ENCODE measurements around the gene RAB14. TPM values are rescaled to one million over a fixed set of nuclear protein-coding genes. Genes with fewer than 3 reads are reported as not detected.

RAB14 gene
- polyA plus RNA-seq (2011; rRNA removed): 18.3 and 20.0 TPM in 2 replicates
- polyA minus RNA-seq (2011; rRNA and poly(A)+ RNA removed): 6.8 and 14.2 TPM in 2 replicates

DNA sequence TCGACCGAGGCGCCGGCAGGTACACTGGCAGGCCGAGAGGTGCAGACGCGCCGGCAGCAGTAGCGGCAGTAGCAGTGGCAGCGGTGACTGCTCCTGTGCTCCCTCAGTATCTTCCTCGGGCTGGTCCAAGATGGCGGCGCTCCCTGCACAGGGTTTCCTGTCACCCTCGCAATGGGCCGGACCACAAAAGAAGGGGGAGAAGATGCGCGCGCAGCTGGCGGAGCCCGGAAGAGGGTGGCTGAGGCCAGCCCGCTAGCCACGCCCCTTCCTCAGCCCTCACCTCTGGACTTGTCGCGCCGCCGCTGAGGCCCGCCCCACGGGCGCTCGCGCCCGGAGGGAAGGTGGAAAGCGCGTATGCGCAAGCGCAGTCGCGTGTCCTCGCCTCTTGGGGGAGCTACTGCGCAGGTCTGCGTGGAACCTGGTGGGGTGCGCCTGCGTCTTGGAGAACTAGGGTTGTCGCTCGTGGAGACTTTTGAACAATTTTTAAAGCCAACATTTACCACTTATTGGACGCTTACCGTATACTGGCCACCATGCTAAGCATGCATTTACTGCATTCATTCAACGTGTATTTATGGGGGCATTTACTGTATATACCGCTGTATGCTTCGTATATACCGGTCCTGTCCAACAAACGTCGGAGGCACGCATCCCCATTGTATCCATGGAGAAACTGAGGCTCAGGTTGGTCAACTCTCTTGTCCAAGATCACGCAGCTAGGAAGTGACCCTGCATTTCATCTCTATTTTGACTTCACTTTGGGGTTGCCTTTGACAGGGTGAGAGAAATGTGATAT is at the start of gene RAB14:
Gene RAB14, minus strand, starts transcription at position 132 of the 796 bp plus-strand sequence. CDS start 8,457 bp downstream, outside the sequence.
- TF ChIP-seq, protein P1, sequence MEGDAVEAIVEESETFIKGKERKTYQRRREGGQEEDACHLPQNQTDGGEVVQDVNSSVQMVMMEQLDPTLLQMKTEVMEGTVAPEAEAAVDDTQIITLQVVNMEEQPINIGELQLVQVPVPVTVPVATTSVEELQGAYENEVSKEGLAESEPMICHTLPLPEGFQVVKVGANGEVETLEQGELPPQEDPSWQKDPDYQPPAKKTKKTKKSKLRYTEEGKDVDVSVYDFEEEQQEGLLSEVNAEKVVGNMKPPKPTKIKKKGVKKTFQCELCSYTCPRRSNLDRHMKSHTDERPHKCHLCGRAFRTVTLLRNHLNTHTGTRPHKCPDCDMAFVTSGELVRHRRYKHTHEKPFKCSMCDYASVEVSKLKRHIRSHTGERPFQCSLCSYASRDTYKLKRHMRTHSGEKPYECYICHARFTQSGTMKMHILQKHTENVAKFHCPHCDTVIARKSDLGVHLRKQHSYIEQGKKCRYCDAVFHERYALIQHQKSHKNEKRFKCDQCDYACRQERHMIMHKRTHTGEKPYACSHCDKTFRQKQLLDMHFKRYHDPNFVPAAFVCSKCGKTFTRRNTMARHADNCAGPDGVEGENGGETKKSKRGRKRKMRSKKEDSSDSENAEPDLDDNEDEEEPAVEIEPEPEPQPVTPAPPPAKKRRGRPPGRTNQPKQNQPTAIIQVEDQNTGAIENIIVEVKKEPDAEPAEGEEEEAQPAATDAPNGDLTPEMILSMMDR (IDR thresholded peaks at IDR 0.05; ENCODE audit: insufficient read depth, low read depth, low read length): peak; percentile 74
- POLR2A ChIA-PET: interaction anchor here (0.6 to 1.0 kb wide), 3 partner anchors 10 to 189 kb away, joined by 3 to 16 read pairs (median 5); no protein-coding TSS in a partner anchor
- Histone ChIP-seq H3K4me3 (ENCODE audit: low read depth, low read length) (peak within 1 kb of the TSS; percentile 98), H3K27me3 (ENCODE audit: control insufficient read depth, insufficient read depth, low read length) (no peaks in the 10 kb centered on the region), H3K36me3 (ENCODE audit: control insufficient read depth, insufficient read depth, low read length) (no peaks in the 10 kb centered on the region)
- CTCF ChIA-PET: interaction anchor here (0.6 to 2.0 kb wide), 6 partner anchors 9 to 197 kb away, joined by 3 to 10 read pairs (median 6); no protein-coding TSS in a partner anchor
- DNase-seq (ENCODE audit: low read depth): peak; percentile 89

DNA sequence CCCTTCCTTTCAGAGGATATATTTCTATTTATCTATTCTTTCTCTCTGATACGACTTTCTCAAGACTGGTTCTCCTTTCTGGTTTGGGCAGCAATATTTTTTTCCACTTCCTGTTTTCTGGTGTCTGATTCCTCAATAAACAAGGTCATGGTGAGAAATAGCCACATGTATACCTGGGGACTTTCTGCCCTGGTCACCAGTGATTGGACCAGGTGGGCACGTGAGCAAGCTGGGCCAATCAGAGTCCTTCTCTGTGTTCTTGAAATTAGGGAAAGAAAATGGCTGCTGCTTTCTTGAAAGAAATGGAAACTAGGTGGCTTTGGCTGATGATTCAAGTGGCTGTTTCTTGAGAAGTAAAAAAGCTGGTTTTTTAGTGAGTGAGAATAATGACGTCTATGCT is 47.9 kb upstream of the RAB14 start:
- Histone ChIP-seq H3K4me3 (ENCODE audit: low read depth, low read length) (no peak overlapping the region), H3K36me3 (ENCODE audit: control insufficient read depth, insufficient read depth, low read length) (no peaks in the 10 kb centered on the region), H3K27me3 (ENCODE audit: control insufficient read depth, insufficient read depth, low read length) (no peaks in the 10 kb centered on the region)
- POLR2A ChIA-PET: no interaction called here
- TF ChIP-seq, protein P1 (IDR thresholded peaks at IDR 0.05; ENCODE audit: insufficient read depth, low read depth, low read length): no peak
- CTCF ChIA-PET: no interaction called here
- no peak for DNase-seq (ENCODE audit: low read depth)

DNA sequence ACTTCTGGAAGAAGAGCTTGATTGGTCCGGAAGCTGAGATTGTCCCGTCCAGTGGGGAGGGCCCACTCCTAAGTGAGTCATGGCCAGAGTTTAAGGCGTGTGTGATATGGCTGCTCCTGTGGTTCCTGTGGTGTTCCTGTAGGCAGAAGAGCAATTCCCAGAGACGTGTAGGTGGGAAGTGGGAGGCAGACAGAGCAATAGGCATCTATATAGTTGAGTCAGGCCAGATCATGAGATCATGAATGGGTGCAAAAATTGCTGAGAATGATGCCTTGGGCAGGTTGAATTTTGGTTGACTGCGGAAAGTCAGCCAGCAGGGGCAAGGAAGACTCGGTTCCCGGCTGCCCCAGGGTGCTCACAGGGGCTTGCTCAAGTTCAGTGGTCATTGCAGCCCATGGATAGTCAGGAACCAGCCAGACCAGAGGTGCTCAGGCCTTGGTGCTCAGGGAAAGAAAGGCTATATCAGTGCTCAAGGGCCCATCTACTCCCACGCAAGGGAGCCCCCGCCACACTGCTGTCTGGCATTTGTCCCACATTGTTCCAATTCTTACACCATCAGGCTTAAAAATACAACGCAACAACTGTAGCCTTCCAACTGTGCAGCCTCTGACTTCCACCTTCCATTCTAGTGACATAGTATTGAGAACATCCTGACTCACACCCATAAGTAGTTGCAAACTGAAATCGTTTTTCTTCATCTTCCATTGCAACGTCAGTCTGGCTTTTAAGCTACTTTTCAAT is 45.3 kb upstream of the RAB14 start:
- Histone ChIP-seq H3K27me3 (ENCODE audit: control insufficient read depth, insufficient read depth, low read length) (no peaks in the 10 kb centered on the region), H3K36me3 (ENCODE audit: control insufficient read depth, insufficient read depth, low read length) (no peaks in the 10 kb centered on the region), H3K4me3 (ENCODE audit: low read depth, low read length) (no peak overlapping the region)
- TF ChIP-seq, protein P1 (IDR thresholded peaks at IDR 0.05; ENCODE audit: insufficient read depth, low read depth, low read length): no peak
- DNase-seq (ENCODE audit: low read depth): peak; percentile 70
- POLR2A ChIA-PET: interaction anchor here (0.6 kb wide), 1 partner anchor 21 kb away, joined by 11 read pairs; the partner anchor contains the start of gene GSN
- CTCF ChIA-PET: interaction anchor here (0.7 to 3.6 kb wide), 5 partner anchors 9 to 31 kb away, joined by 3 to 15 read pairs (median 5); no protein-coding TSS in a partner anchor

DNA sequence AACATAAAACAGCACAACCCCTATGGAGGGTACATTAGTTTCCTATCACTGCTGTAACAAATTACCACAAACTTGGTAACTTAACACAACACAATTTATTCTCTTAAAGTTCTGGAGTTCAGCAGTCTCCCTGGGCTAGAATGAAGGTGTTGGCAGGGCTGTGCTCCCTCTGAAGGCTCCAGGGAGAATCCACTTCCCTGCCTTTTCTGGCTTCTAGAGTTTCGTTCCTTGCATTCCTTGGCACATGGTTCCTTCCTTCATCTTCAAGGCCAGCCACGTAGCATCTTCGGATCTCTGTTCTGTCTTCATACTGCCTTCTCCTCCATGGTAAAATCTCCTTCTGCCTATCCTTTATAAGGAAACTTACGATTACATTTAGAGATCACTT is 41.3 kb upstream of the RAB14 start:
- TF ChIP-seq, protein P1 (IDR thresholded peaks at IDR 0.05; ENCODE audit: insufficient read depth, low read depth, low read length): no peak
- Histone ChIP-seq H3K4me3 (ENCODE audit: low read depth, low read length) (no peak overlapping the region), H3K36me3 (ENCODE audit: control insufficient read depth, insufficient read depth, low read length) (no peaks in the 10 kb centered on the region), H3K27me3 (ENCODE audit: control insufficient read depth, insufficient read depth, low read length) (no peaks in the 10 kb centered on the region)
- no peak for DNase-seq (ENCODE audit: low read depth)
- POLR2A ChIA-PET: interaction anchor here (0.5 kb wide), 1 partner anchor 44 kb away, joined by 4 read pairs; no protein-coding TSS in a partner anchor
- CTCF ChIA-PET: interaction anchor here (0.9 to 1.8 kb wide), 3 partner anchors 20 to 25 kb away, joined by 3 to 5 read pairs (median 4); partner anchors contain the start of gene GSN
